Mesothelial cell of epicardium (in vitro differentiated cells): ENCODE measurements around the gene PACS1. TPM values are rescaled to one million over a fixed set of nuclear protein-coding genes. Genes with fewer than 3 reads are reported as not detected.

Experiments used
- DNase-seq, 2 experiments: peaks; one replicate each; pipeline ENCODE4 v3.0.0; 2021; ENCODE audit warnings: low spot score in 2 of 2; ENCODE audit not compliant: unreplicated experiment in 2 of 2
- H3K27ac Mint-ChIP-seq: 2 replicates; pipeline ENCODE4 v1.8.0; 2021; ENCODE audit warnings: mixed read lengths
- H3K27me3 Mint-ChIP-seq: 2 replicates; pipeline ENCODE4 v1.8.0; 2021; ENCODE audit warnings: low read depth, mixed read lengths
- H3K36me3 Mint-ChIP-seq: 2 replicates; pipeline ENCODE4 v1.8.0; 2021; ENCODE audit warnings: mixed read lengths
- H3K4me1 Mint-ChIP-seq: 2 replicates; pipeline ENCODE4 v1.8.0; 2021; ENCODE audit warnings: mixed read lengths
- H3K4me3 Mint-ChIP-seq: 2 replicates; pipeline ENCODE4 v1.8.0; 2021; ENCODE audit warnings: mild to moderate bottlenecking, moderate library complexity, mixed read lengths
- H3K9me3 Mint-ChIP-seq: 2 replicates; pipeline ENCODE4 v1.8.0; 2021; ENCODE audit warnings: mixed read lengths
- total RNA-seq: library from RNA; stranded (reverse); gene quantifications from 3 replicates; pipeline ENCODE4 v1.2.1, GENCODE V29; 2021
- TF ChIP-seq, protein P1 (sequence below): fragments of 200-600 bp; sonication (generic); IDR thresholded peaks from one replicate; pipeline ENCODE4 v1.5.0; 2021; ENCODE audit warnings: antibody characterized with exemption; ENCODE audit not compliant: unreplicated experiment

Gene PACS1
- total RNA-seq, 1 donor from 2014 or later: 87.0 TPM

DNA sequence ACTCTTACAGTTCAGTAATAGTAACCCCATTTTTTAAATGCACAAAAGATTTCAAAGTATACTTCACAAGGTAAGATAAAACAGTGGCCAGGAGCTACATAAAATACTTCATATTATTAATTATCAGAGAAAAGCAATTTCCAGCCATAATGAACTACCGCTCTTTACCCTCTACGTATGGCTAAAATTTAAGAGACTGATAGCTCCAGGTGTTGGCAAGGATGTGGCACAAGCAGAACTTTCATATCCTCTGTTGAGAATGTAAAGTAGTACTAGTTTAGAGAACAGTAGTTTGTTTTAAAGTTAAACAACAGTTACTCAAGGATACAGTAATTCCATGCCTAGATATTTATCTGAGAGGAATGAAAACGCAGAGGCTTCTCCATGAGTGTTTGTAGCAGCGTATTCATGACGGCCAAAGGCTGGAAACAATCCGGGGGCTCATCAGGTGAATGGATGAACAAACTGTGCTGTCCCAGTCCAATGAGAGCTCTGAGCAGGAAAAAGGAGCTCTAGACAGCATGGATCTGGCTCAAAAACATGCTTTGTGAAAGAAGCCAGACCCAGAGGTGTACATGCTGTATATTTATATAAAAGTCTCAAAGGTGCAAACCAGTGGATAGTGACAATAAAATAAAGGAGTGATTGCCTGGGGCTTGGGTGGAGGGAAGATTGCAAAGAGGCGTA, 85.5 kb downstream of the PACS1 start:
- H3K9me3 Mint-ChIP-seq: peaks cover 13% of the 10 kb centered on the region
- H3K27me3 Mint-ChIP-seq: no peaks in the 10 kb centered on the region
- H3K36me3 Mint-ChIP-seq: peaks cover 11% of the 10 kb centered on the region
- no peak overlapping the region for H3K27ac Mint-ChIP-seq
- TF ChIP-seq, protein P1, sequence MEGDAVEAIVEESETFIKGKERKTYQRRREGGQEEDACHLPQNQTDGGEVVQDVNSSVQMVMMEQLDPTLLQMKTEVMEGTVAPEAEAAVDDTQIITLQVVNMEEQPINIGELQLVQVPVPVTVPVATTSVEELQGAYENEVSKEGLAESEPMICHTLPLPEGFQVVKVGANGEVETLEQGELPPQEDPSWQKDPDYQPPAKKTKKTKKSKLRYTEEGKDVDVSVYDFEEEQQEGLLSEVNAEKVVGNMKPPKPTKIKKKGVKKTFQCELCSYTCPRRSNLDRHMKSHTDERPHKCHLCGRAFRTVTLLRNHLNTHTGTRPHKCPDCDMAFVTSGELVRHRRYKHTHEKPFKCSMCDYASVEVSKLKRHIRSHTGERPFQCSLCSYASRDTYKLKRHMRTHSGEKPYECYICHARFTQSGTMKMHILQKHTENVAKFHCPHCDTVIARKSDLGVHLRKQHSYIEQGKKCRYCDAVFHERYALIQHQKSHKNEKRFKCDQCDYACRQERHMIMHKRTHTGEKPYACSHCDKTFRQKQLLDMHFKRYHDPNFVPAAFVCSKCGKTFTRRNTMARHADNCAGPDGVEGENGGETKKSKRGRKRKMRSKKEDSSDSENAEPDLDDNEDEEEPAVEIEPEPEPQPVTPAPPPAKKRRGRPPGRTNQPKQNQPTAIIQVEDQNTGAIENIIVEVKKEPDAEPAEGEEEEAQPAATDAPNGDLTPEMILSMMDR: no peak
- no peak overlapping the region for H3K4me3 Mint-ChIP-seq
- DNase-seq: no peak
- peaks cover 5% of the 10 kb centered on the region for H3K4me1 Mint-ChIP-seq

DNA sequence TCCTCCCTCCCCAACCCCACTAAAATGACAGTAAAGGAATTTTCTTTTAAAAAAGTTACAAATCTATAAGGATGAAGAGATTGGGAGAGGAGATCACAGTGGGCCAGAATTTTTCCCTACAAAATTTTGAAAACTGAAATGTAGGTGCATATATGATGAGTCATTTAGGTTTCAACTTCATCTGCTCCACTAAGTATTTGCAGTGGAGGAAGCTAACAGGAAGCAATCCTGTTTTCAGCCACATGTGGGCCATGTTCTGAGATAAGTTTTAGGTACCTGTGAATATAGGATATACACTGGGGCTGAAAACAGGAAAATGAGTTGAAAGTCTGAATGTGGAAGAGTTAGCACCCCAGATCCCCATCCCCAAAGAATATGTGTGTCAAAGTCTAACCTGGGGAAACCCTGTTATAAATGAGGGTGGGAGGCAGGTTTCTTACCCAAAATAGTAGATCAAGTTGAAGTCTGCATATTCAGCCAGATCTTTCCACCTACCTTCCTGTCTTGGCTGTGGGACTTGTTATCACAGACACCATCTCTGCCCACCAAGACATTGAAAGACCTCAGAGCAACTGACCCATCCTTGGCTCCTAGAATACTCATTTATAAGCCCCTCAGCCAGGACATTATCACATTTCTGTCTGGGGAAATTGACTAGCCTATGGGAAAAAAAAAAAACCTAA, 87.3 kb downstream of the PACS1 start:
- peaks cover 13% of the 10 kb centered on the region for H3K4me1 Mint-ChIP-seq
- no peaks in the 10 kb centered on the region for H3K27me3 Mint-ChIP-seq
- peaks cover 6% of the 10 kb centered on the region for H3K9me3 Mint-ChIP-seq
- DNase-seq: no peak
- peaks cover 5% of the 10 kb centered on the region for H3K36me3 Mint-ChIP-seq
- no peak overlapping the region for H3K4me3 Mint-ChIP-seq
- no peak overlapping the region for H3K27ac Mint-ChIP-seq
- TF ChIP-seq, protein P1: no peak

DNA sequence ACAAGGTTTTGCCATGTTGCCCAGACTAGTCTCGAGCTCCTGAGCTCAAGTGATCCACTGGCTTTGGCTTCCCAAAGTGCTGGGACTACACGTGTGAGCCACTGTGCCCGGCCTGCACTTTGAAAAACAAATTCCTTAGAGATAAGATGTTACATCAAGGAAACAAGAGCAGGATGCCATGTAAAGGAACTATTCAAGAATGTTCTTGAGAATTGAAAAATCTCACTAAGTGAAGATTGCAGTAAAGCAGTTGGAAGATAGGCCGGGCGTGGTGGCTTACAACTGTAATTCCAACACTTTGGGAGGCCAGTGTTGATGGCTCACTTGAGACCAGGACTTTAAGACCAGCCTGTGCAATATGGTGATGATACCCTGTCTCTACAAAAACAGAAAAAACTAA, 88.1 kb downstream of the PACS1 start:
- Mint-ChIP-seq H3K27me3 (no peaks in the 10 kb centered on the region), H3K9me3 (no peaks in the 10 kb centered on the region), H3K36me3 (no peaks in the 10 kb centered on the region), H3K4me3 (no peak overlapping the region), H3K27ac (no peak overlapping the region), H3K4me1 (peaks cover 13% of the 10 kb centered on the region)
- DNase-seq: no peak
- TF ChIP-seq, protein P1: no peak

DNA sequence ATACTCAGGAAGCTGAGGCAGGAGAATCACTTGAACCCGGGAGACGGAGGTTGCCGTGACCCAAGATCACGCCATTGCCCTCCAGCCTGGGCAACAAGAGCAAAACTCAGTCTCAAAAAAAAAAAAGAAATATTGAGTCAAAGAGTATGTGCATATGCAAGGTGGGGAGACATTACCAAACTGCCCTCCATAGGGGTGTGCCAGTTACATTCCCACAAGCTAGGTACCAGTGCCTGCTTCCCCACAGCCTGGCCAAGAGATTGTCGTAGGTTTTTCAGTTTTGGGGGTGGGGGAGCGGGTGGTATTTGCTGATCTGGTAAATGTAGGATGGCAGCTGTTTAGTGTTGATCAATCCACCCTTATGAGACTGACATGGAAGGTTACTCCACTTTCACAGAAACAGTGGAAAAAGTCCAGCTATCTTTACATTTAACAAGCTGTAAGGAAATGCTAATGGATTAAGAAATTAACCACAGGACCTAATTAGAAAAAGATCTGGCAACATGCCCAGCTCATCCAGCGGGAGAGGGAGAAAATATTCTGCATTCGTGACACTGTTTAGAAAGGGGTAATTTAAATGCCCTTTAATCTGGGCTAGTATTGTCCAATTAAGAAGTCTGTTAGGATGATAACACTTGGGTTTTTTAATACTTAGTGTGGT, 89.4 kb downstream of the PACS1 start:
- Mint-ChIP-seq H3K27ac (no peak overlapping the region), H3K9me3 (no peaks in the 10 kb centered on the region), H3K36me3 (no peaks in the 10 kb centered on the region), H3K4me1 (peaks cover 23% of the 10 kb centered on the region), H3K27me3 (no peaks in the 10 kb centered on the region), H3K4me3 (no peak overlapping the region)
- DNase-seq: no peak
- TF ChIP-seq, protein P1: no peak

DNA sequence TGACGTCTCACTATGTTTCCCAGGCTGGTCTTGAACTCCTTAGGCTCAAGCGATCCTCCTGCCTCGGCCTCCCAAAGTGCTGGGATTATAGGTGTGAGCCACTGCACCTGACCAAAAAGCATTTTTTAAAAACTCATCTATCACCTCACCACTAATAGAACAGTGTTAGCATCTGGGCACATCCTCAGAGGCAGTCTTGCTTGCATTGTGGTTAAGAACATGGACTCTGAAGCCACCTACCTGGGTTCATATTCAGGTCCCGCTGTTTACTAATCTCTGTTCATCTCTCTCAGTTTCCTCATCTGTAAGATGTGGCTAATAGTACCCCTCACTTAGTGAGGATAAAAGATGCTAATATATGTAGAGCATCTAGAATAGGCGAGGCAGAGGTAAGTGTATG, 90.6 kb downstream of the PACS1 start:
- Mint-ChIP-seq H3K4me3 (no peak overlapping the region), H3K4me1 (peaks cover 23% of the 10 kb centered on the region), H3K36me3 (no peaks in the 10 kb centered on the region), H3K27ac (no peak overlapping the region), H3K27me3 (no peaks in the 10 kb centered on the region), H3K9me3 (no peaks in the 10 kb centered on the region)
- no peak for DNase-seq
- TF ChIP-seq, protein P1: no peak
